ENCODE results near the gene CASP6. TPM values are rescaled to one million over a fixed set of nuclear protein-coding genes. Genes with fewer than 3 reads are reported as not detected.

Gene CASP6
- total RNA-seq, 2 experiments from 2014 or later, result 8.1 to 9.2 TPM

DNA sequence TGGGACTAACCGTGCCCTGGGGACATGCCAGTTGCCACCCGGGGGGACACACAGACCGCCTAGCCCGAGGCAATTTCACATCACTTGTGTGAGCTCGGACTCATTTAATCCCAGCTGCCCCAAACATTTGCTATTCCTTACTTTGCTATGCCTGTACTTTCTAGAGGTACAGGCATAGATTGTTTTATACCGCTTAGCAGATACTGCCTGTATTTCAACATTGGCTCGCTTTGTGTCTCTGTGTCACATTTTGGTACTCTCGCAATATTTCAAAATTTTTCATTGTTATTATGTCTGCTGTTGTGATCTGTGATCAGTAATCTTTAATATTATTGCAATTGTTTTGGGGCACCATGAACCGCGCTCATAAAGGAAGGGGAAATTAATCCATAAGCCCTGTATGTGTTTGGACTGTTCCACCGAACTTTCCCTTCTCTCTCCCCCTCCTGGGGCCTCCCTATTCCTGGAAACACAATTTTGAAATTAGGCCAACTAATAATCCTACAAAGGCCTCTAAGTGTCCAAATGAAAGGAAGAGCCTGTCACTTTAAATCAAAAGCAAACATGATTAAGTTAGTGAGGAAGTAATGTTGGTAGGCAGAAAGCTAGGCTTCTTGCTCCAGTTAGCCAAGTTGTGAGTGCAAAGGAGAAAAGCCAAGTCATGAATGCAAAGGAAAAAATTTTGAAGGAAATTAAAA is 568 bp upstream of the CASP6 start:
- H3K36me3 ChIP-seq (ENCODE audit: insufficient read depth, low read length), result peaks cover 4% of the 10 kb centered on the region; the same call in 1 of the 2 replicates
- no peaks in the 10 kb centered on the region for H3K79me2 ChIP-seq (ENCODE audit: insufficient read depth, low read depth, low read length)
- no peak overlapping the region for H3K27ac ChIP-seq (ENCODE audit: low read depth, low read length, poor library complexity, severe bottlenecking)
- DNase-seq (ENCODE audit: low spot score), result no peak
- peak overlapping the region; percentile 86; the same call in 1 of the 2 replicates for H2AFZ ChIP-seq (ENCODE audit: low read length)
- H3K4me3 ChIP-seq (ENCODE audit: low read depth, low read length, poor library complexity, severe bottlenecking), result peak overlapping the region; percentile 75
- H3K4me1 ChIP-seq (ENCODE audit: insufficient read depth, low read length, poor library complexity, severe bottlenecking), result peaks cover 18% of the 10 kb centered on the region
- no peaks in the 10 kb centered on the region for H4K20me1 ChIP-seq (ENCODE audit: insufficient read depth, low read length)
- no TSS peak for BruUV-seq (replicated peaks)
- POLR2A ChIA-PET, result interaction anchor here (0.7 to 1.5 kb wide), 4 partner anchors 10 to 28 kb away, joined by 3 to 5 read pairs (median 4); no protein-coding TSS in a partner anchor
- intact Hi-C loops (cut with micrococcal nuclease; ENCODE audit: unreplicated experiment), result loop anchor here (1.0 to 10.0 kb wide), 7 partner anchors 25 to 491 kb away; partner anchors contain the start of genes ELOVL6, GAR1 and SEC24B
- H3K9me3 ChIP-seq (ENCODE audit: low read length), result no peaks in the 10 kb centered on the region
- no peaks in the 10 kb centered on the region for H3K9me2 ChIP-seq (ENCODE audit: insufficient read depth, low read length)
- H3K4me2 ChIP-seq (ENCODE audit: low read length), result peak overlapping the region; percentile 75
- no peak for TF ChIP-seq CTCF (conservative IDR thresholded peaks at IDR 0.05; ENCODE audit: low read length)
- CTCF ChIA-PET (ENCODE audit: unreplicated experiment), result no interaction called here

DNA sequence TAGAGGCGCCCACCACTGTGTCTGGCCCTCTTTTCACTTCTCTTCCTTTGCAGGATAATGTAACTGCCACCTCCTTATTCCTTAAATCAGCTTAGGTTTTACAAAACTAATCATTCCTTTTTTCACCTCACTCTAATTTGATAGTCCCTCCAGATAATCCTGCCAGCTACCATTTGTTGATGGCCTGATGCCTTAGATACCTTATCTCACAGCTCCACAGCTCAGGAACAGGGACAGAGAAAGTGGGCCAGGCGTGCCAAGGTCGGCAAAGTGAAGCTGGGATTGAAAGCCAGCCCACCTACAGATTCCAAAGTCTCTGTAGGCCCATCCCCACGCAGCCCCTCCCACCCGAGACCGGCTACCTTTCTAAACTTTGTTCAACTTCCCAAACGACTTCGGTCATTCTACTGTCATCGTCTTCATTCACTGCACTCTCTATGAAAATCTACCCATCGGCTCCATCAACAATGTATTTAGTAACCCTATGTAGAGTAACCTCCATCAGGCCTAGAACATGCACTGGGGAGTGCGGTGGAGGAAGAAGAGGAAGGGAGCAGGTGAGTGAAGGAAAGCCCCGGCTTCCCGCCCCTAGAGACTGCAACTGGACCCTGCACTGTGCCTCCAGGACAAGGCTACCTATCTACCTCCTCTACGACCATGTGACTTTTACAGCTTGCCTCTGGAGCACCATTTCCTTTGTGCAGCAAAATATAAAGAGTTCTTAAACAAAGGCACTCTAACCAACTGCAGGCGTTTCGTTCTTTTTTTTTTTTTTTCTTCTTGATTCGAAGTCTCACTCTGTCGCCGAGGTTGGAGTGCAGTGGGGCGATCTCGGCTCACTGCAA is 1.5 kb downstream of the CASP6 start:
- Histone ChIP-seq H2AFZ (ENCODE audit: low read length) (peak overlapping the region; percentile 86; the same call in 1 of the 2 replicates), H3K9me2 (ENCODE audit: insufficient read depth, low read length) (no peaks in the 10 kb centered on the region), H3K4me1 (ENCODE audit: insufficient read depth, low read length, poor library complexity, severe bottlenecking) (peaks cover 18% of the 10 kb centered on the region), H3K36me3 (ENCODE audit: insufficient read depth, low read length) (no peaks in the 10 kb centered on the region), H3K4me2 (ENCODE audit: low read length) (peak overlapping the region; percentile 75; the same call in 1 of the 2 replicates), H3K9me3 (ENCODE audit: low read length) (no peaks in the 10 kb centered on the region), H3K27ac (ENCODE audit: low read depth, low read length, poor library complexity, severe bottlenecking) (no peak overlapping the region), H3K79me2 (ENCODE audit: insufficient read depth, low read depth, low read length) (no peaks in the 10 kb centered on the region), H3K4me3 (ENCODE audit: low read depth, low read length, poor library complexity, severe bottlenecking) (peak overlapping the region; percentile 75), H4K20me1 (ENCODE audit: insufficient read depth, low read length) (no peaks in the 10 kb centered on the region)
- BruUV-seq (replicated peaks), result no TSS peak
- DNase-seq (ENCODE audit: low spot score), result peak; percentile 11
- TF ChIP-seq CTCF (conservative IDR thresholded peaks at IDR 0.05; ENCODE audit: low read length) (no peak), EZH2phosphoT487 (IDR thresholded peaks at IDR 0.05; ENCODE audit: borderline replicate concordance, low read depth, low read length) (no peak)
- POLR2A ChIA-PET, result interaction anchor here (1.0 to 1.9 kb wide), 2 partner anchors 27 to 50 kb away, joined by 3 to 4 read pairs; no protein-coding TSS in a partner anchor
- intact Hi-C loops (cut with micrococcal nuclease; ENCODE audit: unreplicated experiment), result loop anchor here (2.0 to 10.0 kb wide), 5 partner anchors 27 to 493 kb away; partner anchors contain the start of genes ELOVL6, GAR1 and SEC24B
- CTCF ChIA-PET (ENCODE audit: unreplicated experiment), result interaction anchor here (1.0 kb wide), 1 partner anchor 183 kb away, joined by 4 read pairs; no protein-coding TSS in a partner anchor
